NCI-H187 treated with DMSO at 0.1 percent for 48 hours (cell line): ENCODE results near the gene ZP1.
"Not testable (repeated sequence)": the region's sequence is repeated elsewhere in the genome, so short reads cannot be mapped to it uniquely, and the experiment has no call there.

Experiments
- DNase-seq: peaks from one replicate; lab custom pipeline; 2025; lab: John Stamatoyannopoulos, UW

Gene ZP1, protein sequence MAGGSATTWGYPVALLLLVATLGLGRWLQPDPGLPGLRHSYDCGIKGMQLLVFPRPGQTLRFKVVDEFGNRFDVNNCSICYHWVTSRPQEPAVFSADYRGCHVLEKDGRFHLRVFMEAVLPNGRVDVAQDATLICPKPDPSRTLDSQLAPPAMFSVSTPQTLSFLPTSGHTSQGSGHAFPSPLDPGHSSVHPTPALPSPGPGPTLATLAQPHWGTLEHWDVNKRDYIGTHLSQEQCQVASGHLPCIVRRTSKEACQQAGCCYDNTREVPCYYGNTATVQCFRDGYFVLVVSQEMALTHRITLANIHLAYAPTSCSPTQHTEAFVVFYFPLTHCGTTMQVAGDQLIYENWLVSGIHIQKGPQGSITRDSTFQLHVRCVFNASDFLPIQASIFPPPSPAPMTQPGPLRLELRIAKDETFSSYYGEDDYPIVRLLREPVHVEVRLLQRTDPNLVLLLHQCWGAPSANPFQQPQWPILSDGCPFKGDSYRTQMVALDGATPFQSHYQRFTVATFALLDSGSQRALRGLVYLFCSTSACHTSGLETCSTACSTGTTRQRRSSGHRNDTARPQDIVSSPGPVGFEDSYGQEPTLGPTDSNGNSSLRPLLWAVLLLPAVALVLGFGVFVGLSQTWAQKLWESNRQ

DNA sequence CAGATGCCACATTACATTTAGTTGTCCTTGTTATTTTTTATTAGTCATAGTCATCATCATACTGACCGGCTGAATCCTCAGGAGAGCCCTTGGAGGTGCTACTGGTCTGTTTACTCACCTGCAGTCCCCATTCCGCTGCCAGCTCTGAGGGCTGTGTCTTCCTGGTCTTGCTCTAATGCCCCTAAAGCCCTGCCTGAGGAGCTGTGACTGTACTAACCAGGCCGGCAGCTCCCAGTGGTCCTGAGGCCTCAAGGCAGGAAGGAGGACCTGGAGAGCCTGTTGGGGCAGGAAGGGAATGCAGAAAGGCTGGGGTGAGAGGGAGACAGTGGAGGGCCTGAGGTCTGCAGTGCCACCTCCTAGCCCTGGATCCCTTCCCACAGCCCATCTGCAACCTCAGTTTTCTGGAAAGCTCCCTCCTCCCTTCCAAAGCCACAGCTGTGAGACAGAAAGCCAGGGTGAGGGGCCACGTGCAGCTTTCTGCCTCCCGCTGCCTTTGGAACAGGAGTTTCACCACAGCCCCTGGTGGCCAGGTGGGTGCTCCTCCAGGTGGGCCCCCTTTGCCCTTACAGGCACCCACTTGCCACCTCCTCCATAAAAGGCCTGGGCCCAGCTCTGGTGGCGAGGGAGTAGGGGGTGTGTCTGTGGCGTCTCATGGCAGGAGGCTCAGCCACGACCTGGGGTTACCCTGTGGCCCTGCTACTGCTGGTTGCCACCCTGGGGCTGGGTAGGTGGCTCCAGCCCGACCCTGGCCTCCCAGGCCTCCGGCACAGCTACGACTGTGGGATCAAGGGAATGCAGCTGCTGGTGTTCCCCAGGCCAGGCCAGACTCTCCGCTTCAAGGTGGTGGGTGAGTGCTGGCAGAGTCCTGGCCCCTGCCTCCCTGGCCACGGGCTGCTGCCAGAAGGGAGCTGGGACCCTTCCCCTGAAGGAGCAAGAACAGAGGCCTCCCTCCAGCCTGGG is at the start of gene ZP1:
Gene ZP1 (plus strand): TSS at position 632 of the 960 bp plus-strand sequence. CDS start 20 bp downstream, at position 652.
- no peak for DNase-seq

DNA sequence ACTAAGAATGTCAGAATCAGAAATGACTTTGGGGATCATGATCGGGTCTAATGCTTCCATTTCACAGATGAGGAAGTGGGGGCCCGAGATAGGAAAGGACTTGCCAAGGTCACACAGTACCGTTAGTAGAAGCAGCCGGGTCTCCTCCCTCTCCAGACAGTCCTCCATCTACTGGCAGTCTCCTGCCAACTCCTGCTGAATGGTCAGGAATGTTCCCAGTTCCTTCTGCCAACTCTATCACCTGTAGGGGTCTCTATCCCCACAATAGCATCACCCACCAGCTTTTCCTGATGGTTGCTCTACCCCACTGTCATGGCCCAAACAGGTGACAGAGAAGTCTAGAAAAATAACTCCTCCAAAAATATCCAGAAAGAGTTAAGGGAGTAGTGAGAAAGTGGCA is 49.3 kb upstream of the ZP1 start:
- no peak for DNase-seq

DNA sequence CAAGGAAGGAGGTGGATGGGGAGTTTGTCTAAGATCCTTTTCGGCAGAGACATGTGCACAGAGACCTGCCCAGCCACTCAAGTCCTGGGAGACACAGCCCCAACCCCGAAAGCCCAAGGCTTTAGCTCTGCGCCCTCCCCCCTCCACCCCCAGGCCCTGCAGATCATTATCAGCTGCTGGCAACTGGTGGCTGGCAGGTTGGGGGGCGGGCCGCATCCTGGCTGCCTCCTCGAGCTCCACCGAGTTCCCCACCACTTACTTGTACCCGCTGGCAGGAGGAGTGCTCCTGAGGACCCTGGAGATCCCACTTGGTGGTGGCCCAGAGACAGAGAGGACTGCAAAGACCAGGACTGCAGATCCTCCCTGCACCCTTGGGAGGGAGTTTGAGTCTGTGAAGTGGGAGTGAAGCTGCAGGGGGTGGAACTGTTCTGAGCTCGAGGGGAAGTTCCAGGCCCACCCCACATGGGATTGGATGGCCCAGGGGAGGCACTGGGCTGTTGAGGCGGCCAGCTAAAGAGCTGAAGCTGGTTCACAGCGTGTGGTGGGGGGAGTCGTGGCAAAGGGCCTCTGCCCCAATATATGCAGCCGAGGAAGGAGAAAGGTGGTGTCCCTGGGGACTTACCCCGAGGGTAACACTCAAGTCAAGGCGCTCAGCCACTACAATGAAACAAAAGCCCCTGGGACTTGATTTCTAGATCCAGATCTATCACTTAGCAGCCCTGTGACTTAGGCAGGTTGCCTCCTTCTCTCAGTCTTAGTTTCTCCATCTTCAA is 45.3 kb upstream of the ZP1 start:
- DNase-seq = no peak

DNA sequence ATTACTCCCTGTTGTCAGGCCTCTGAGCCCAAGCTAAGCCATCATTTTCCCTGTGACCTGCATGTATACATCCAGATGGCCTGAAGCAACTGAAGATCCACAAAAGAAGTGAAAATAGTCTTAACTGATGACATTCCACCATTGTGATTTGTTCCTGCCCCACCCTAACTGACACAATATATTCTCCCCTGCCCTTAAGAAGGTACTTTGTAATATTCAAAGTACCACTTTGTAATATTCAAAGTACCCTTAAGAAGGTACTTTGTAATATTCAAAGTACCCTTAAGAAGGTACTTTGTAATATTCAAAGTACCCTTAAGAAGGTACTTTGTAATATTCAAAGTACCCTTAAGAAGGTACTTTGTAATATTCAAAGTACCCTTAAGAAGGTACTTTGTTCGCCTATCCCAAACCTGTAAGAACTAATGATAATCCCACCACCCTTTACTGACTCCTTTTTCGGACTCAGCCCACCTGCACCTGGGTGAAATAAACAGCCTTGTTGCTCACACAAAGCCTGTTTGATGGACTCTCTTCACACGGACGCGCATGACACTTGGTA is 43.5 kb upstream of the ZP1 start:
- DNase-seq = not testable (repeated sequence)

DNA sequence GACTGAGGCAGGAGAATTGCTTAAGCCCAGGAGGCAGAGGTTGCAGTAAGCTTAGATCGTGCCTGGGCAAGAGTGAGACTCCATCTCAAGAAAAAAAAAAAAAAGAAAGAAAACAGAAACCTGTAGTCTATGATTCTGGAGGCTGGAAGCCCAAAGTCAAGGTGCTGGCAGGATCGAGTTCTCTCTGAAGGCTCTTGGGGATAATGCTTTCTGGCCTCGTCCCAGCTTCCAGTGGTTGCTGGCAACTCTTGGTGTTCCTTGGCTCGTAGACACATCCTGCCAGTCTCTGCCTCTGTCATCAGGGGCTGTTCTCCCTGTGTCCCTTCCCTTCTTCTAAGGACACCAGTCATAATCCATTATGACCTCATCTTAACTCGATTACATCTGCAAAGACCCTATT is 42.2 kb upstream of the ZP1 start:
- no peak for DNase-seq

DNA sequence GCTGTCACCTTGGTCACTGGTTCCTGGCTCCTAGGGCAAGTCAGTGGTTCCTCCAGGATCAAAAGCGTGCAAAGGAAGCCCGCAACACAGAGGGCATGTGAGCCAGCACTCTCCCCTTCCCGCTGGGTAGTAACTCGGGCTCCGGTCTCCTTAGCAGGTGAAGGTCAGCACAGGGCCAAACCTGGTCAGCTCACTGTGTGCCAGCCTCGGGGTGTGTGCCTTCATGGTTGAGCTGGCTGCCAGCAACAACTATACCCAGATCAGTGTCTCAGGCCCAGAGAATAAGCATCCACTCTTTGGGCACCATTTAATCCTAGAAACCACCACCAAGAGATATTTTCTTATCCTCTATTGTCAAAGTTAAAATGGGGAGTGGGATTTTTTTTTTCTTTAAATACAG is 41.6 kb upstream of the ZP1 start:
- DNase-seq = no peak

DNA sequence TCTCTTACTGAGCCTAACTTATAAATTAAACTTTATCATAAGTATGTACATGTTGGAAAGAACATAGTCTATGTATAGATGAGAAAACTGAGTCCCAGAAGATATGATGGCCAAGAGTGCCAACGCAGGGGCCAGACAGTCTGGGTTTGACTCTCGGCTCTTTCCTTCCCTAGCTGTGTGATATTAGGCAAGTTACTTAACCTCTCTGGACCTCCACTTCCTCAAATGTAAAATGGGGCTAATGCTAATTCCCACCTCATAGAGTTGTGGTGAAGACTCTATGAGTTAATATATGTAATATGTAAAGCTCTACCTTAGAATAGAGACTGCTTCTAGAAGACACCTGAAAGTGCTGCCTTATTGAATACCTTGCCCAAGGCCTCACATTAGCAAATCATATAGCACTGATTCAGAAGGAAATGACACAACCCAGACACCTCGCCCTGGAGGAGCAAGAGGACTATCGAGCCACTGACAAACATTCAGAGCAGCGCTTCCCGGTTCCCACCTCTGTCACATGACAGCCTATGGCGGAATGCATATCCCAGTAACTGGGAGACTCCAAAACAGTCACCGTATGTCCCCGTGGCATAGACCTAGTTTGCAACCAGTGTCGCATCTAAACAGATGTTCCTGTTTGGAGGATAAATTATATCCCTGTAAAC is 36.7 kb upstream of the ZP1 start:
- DNase-seq = no peak

DNA sequence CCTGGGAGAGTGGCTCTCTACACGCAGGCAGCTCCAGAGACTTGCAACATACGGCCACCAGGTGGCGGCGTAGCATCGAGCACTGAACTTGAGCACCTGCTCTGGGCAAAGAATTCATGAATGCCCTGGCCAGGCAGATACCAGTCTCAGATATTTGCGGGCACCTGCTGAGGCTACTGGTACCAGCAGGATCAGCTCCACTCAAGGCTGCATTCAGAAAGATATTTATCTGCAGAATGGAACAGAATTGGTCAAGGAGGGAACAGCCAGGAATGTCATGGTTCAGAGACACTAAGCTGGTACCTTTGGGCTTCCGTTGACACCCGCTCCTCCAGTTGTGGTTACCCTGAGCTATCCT is 36.2 kb upstream of the ZP1 start:
- peak; percentile 6 for DNase-seq

DNA sequence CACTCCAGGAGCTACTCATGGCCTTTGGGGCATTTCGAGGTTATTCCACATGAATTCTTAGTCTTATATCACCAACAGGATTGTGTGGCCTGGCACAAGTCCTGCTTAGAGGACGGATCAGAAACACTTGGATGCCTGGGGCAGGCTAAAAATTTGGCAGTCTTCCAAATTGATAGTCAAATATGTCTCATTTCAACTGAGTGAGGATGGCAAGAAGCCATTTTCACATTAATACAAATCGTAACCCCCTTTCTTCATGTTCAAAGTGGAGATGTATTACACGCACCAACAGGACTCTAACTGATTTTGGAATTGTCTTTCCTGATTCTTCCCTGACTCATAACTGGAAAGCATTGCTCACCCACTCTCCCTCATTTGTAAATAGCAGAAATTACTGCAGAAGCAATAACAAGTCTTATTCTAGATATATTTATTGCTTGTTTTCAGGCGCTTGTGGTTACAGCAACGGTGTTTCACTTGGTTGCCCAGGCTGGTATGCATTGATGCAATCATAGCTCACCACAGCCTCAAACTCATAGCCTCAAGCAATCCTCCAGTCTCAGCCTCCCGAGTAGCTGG is 35.8 kb upstream of the ZP1 start:
- DNase-seq = no peak

DNA sequence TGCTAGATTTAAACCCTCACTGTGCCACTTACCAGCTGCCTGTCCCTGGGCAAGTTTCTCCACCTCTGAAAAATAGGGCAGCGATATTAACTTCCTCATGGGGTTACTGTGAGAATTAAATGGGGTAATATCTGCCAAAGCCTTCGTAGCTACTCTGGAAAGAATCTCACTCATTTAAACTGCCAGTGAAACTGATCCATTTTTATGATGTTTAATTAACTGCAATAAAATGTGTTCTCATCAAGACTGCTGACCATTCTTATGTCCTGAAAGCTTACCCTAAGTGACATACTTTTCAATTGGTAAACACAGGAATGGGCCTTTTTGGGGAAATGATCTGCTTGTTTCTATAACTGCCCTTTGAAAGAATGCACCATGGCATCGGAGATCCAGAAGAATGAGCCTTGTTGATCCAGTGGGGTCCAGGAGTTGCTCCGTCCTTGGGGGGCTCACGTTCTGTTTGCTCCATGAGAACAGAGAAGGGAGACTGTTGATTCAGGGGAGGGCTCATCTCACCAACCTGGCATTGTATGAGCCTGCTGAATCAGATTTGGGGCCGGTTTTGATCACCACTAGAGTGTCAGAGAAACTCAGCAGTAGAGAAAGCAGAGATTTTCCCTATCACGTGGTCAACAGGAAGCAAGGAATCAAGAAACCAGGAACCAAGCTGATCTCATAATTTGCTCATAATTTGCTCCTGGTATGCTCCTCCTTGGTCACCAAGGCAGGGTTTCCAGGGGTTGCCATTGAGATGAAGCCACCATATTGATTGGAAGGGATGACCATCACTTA is 32.4 kb upstream of the ZP1 start:
- no peak for DNase-seq

DNA sequence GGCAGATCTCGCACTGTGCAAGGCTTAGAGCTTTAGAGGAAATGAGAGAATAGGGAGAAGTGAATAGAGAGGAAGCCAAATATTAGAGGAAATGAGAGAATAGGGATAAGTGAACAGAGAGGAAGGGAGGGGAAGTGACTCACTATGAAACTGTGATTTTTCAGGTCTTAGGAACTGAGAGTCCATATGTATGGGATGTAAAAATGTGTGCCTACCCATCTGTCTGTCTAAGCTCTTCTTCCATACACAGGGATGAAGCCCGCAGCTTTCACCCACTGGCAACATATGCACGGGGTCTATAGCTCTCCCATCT is 31.9 kb upstream of the ZP1 start:
- no peak for DNase-seq

DNA sequence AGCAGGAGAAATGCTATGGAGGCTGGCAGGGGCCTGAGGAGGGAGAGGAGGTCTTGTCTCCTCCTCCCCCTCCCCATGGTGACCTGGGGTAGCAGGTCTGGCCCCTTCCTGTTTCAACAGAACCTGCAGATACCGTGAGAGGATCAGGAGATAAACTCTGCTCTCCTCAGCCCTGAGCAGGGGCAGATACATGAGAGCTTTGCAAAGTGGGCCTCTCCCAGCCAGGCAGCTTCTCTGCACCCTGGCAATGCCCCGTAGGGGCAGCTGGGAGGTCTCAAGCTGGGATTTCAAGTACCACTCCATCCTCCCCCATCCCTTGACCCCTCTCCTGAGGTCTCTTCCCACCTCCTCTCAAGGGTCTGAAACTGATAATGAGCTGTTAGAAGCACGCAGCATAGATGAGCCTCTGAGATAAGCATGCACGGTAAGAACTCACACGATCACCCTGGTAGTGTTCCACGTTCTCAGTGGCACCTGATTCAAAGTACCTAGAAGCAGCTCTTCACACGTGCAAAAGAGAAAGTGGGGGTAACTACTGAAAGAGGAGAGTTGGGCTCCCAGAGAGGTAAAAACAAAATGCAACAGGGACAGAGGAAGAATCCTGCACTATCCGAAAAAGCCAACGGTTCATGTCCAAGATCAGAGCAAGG is 30.4 kb upstream of the ZP1 start:
- DNase-seq = no peak

DNA sequence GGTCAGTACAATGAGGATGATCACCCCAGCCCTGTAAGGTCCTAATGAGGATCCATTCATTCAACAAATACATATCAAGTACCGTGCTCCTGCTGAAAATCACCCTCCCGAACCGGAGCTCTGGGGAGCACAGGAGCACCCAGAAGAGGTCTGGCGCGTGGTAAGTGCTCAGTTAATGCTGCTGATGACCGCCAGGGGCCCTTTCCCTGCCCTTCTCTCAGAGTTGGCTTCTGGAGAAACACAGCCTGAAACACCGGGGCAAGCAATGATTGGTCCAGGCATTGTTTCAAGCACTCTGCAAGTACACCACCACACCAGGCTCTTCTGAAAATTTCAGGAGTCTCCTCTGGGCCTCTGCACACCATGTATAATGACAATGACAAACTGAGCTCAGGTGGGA is 29.2 kb upstream of the ZP1 start:
- no peak for DNase-seq

DNA sequence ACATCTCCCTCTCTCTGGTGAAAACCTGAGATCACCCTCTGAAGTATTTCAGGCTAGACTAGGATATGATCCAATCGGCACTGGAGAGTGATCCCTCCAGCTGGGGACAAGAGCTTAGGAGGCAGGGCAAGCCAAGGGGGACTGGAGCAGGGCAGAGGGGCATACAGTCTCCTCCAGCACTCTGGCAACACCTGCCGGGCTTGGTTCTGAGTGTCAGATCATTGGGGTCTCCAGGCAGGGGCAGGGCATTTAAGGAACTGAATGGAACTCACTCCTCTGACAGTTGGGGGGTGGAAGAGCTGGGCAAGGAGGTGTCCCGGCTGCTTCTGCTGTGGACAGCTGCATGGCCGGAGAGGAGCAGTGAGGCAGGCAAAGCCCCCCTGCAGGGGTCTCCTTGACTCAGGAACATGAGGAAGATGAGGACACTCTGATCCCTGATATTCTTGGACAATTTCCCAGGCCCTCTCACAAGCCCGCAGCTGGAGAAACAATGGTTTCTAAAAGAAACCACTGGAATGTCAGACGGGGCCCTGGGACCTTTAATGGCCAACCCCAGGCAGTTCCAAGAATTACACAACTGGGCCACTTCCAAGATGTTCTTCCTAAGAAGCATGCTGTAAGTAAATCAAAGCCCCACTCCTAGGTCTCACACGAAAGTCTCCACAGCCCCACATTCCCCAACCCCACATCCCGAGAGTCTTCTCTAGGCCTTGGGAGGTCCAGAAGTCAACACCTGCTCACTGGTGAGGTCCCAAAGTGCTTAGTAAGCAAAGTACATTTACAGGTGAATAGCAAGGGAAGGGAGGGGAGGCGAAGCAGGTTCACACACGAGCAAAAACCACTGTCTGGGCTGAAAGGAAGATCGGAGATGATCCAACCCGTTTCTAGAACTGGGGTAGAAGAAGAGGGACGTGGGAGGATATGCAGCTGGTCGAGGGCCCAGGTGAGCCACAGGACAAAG is 26.6 kb upstream of the ZP1 start:
- DNase-seq = no peak

DNA sequence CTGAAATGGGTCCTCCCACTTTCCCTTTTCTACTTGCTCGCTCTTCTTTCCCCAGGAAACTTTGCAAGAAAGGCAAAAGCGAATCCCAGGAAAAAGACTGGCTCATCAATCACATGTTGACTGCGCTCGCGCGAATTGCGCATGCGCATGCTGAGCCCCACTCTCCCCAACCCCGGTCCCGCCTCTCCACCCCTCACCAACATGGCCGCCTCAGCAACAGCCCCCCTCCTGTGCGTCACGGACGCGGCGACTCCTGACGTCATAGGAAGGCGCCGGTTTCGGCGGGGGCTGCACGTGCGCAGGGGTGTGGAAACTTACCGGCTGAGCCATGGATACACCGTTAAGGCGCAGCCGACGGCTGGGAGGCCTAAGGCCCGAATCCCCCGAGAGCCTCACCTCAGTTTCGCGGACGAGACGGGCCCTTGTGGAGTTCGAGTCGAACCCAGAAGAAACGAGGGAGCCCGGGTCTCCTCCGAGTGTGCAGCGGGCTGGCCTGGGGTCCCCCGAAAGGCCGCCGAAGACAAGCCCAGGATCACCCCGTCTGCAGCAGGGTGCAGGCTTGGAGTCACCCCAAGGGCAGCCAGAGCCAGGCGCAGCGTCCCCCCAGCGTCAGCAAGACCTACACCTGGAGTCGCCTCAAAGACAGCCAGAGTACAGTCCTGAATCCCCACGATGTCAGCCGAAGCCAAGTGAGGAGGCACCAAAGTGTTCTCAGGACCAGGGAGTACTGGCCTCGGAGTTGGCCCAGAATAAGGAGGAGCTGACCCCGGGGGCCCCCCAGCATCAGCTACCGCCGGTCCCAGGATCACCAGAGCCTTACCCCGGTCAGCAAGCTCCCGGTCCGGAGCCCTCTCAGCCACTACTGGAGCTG is 25.3 kb upstream of the ZP1 start, which contains the start of gene CCDC86:
Gene CCDC86 (plus strand): TSS at position 317 of the 871 bp plus-strand sequence. CDS start 12 bp downstream, at position 329.
- DNase-seq = peak; percentile 36

DNA sequence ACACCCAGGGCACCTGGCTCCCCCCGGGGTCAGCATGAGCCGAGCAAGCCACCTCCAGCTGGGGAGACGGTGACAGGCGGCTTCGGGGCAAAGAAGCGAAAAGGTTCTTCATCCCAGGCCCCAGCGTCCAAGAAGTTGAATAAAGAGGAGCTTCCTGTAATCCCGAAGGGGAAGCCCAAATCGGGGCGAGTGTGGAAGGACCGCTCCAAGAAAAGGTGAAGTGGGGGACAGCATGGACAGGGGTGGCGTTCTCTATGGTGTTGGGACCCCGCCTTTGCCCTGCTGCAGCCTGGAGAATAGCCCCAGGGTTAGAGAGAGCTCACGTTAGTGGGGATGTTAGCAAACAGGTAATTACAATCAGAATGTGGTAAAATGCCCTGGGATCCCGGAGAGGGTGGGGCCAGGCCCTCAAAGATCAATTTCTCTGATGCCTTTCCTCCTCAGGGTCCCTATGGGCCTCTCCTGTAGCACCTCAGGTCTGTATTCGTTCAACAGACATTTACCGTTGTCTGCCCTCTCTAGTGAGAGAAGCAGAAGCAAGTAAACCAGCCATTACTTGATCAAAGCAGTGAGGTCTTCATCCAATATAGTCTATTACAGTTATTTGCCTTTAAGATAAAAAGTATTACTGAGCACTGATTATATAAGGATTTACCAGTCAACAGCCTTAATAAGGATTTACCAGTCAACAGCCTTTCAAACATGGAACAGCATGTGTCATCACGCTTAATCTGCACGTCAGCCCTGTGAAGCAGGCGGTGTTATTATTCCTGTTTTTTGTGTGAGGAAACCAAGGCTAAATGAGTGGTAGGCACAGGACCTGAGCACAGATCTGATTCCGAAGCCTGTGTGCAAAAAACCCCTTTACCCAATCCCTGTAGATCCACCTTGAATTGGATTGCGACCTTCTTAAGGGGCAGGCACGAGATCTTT is 24.4 kb upstream of the ZP1 start:
- DNase-seq = no peak
